Endothelial cell (in vitro differentiated cells): ENCODE results near the gene FUCA2. TPM values are rescaled to one million over a fixed set of nuclear protein-coding genes. Genes with fewer than 3 reads are reported as not detected.
"Not testable (repeated sequence)": the region's sequence is repeated elsewhere in the genome, so short reads cannot be mapped to it uniquely, and the experiment has no call there.

Source experiments
- DNase-seq: peaks from one replicate; pipeline ENCODE4 v3.0.0; 2021; ENCODE audit warnings: low spot score
- H3K27ac Mint-ChIP-seq: one replicate; pipeline ENCODE4 v1.8.0; 2021; ENCODE audit warnings: mixed read lengths, inconsistent platforms; ENCODE audit not compliant: unreplicated experiment
- H3K27me3 Mint-ChIP-seq: one replicate; pipeline ENCODE4 v1.8.0; 2021; ENCODE audit warnings: mild to moderate bottlenecking, moderate library complexity, mixed read lengths, inconsistent platforms; ENCODE audit not compliant: unreplicated experiment
- H3K36me3 Mint-ChIP-seq: one replicate; pipeline ENCODE4 v1.8.0; 2021; ENCODE audit warnings: mild to moderate bottlenecking, low read depth, mixed read lengths, inconsistent platforms; ENCODE audit not compliant: unreplicated experiment
- H3K4me1 Mint-ChIP-seq: one replicate; pipeline ENCODE4 v1.8.0; 2021; ENCODE audit warnings: mild to moderate bottlenecking, mixed read lengths, inconsistent platforms; ENCODE audit not compliant: unreplicated experiment
- H3K4me3 Mint-ChIP-seq: one replicate; pipeline ENCODE4 v1.8.0; 2021; ENCODE audit warnings: mild to moderate bottlenecking, mixed read lengths, inconsistent platforms; ENCODE audit not compliant: unreplicated experiment
- H3K9me3 Mint-ChIP-seq: one replicate; pipeline ENCODE4 v1.8.0; 2021; ENCODE audit warnings: mixed read lengths, inconsistent platforms; ENCODE audit not compliant: unreplicated experiment
- total RNA-seq: library from RNA; stranded (reverse); fragmentation: NEBNext Ultra II Directional; extraction: Animal tissue kit (Norgen Biotek cat#: 25700); gene quantifications from one replicate; pipeline ENCODE4 v1.2.1, GENCODE V29; 2021; ENCODE audit not compliant: unreplicated experiment
- TF ChIP-seq, protein P1 (sequence below): fragments of 200-600 bp; sonication (generic); IDR thresholded peaks from one replicate; pipeline ENCODE4 v1.5.0; 2021; ENCODE audit warnings: antibody characterized with exemption; ENCODE audit not compliant: unreplicated experiment

Gene FUCA2
- total RNA-seq, 1 donor from 2014 or later, result 31.0 TPM

DNA sequence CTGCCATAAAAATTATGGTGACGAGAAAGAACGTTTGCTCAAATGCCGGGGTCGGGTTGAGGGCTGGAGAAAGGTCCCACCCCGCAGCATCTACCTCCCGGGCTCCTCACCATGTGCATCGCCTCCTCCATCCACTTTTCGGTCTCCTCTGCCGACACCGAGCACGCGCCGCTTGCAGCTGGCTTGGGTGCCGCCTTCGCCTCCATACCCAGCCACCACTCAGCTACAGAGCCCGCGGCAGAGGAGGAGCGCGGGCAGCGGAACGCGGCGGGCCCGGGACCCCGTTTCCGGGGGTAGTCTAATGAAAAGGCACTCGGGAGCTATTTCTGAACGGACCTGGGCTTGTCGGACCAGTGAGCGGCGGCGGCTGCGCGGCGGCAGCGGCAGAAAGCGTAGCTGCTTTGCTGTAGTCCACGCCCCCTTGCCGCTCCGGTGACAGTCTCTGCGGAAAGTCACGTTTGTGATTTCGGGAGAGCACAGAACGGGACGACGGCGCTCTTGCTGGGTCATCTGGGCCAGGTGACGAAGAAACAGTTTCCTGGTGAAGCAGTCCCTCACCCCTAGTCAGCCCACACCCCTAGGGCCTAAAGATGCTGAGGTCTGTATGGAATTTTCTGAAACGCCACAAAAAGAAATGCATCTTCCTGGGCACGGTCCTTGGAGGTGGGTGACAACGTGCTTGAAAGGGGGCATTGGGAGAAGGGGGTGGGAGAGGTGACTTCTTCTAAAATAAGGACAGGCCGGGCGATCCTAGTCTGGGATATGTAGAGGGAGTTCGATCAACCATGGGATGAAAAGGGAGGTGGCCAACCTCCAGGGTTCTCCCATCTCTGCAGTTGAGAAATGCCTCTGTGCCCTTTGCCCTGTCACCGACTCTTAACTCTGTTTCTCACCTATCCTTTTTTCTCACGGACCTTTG lies 60.8 kb downstream of the FUCA2 start, which contains the start of the genes ADAT2 and PEX3:
Gene ADAT2, minus strand, starts transcription at position 243 of the 919 bp plus-strand sequence. Its CDS starts 37 bp downstream, at position 206.
Gene PEX3, plus strand, starts transcription at position 353 of the 919 bp plus-strand sequence. Its CDS starts 238 bp downstream, at position 591.
- peak within 1 kb of the TSS; percentile 97 for H3K4me3 Mint-ChIP-seq
- no peaks in the 10 kb centered on the region for H3K36me3 Mint-ChIP-seq
- peak within 1 kb of the TSS; percentile 81 for H3K27ac Mint-ChIP-seq
- TF ChIP-seq, protein P1, sequence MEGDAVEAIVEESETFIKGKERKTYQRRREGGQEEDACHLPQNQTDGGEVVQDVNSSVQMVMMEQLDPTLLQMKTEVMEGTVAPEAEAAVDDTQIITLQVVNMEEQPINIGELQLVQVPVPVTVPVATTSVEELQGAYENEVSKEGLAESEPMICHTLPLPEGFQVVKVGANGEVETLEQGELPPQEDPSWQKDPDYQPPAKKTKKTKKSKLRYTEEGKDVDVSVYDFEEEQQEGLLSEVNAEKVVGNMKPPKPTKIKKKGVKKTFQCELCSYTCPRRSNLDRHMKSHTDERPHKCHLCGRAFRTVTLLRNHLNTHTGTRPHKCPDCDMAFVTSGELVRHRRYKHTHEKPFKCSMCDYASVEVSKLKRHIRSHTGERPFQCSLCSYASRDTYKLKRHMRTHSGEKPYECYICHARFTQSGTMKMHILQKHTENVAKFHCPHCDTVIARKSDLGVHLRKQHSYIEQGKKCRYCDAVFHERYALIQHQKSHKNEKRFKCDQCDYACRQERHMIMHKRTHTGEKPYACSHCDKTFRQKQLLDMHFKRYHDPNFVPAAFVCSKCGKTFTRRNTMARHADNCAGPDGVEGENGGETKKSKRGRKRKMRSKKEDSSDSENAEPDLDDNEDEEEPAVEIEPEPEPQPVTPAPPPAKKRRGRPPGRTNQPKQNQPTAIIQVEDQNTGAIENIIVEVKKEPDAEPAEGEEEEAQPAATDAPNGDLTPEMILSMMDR, result no peak
- H3K9me3 Mint-ChIP-seq, result no peaks in the 10 kb centered on the region
- no peaks in the 10 kb centered on the region for H3K27me3 Mint-ChIP-seq
- DNase-seq, result peak; percentile 93
- peaks cover 8% of the 10 kb centered on the region for H3K4me1 Mint-ChIP-seq

DNA sequence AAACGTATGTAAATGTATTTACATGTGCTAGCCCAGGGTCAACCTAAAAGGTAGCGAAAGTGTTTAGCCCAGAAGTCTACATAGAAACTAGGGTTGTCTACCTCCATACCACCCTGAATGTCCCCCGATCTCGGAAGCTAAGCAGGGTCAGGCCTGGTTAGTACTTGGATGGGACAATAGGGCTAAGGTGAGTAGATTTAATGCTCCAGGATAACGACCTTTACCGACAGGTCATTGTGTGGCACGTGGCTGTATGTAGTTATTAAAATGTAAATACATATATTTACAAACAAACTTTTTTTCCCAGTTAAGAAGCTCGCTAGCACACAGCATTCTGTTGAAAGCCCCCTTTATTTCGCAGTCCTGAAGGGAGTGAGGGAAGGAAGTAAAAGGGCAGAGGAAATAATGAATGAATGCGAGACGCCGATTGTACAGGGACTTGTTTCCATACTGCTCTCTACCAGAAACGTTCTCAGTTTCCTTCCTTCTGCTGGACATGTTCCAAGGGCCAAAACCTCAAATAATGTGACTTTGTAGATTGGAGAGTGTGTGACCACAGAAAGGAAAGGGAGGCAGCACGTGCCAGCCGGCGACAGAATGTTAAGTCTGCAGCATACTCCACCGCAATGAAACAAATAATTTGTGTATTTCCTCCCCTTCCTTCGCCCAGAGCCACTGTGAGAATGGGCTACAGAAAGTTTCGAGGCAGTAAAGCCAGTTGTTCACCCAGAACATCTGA lies 61.6 kb downstream of the FUCA2 start:
- Mint-ChIP-seq H3K36me3 (no peaks in the 10 kb centered on the region), H3K27me3 (no peaks in the 10 kb centered on the region), H3K9me3 (no peaks in the 10 kb centered on the region), H3K4me3 (peak overlapping the region; percentile 97), H3K4me1 (peaks cover 8% of the 10 kb centered on the region), H3K27ac (peak overlapping the region; percentile 43)
- DNase-seq, result peak; percentile 34
- TF ChIP-seq, protein P1, result no peak

DNA sequence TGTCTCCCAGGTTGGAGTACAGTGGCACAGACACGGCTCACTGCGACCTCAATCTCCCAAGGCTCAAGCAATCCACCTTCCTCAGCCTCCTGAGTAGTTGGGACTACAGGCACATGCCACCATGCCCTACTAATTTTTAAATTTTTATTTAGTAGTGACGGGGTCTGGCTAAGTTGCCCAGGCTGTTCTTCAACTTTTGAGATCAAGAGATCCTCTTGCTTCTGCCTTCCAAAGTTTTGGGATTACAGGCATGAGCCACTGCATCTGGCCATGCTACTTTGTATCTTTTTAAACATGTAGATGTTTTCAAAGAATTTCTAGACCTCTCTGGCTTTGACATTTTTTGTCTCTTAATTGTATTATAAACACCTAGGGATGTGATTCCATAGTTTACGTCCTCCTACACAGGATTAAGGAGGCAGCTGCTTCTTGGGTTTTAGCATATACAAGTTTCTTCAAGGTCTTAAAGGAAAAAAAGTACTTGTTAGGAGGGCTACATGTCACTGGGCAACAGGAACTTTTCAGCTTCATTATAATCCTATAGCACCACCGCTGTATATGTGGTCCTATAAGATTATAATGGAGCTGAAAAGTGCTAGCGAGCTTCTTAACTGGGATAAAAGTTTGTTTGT lies 62.3 kb downstream of the FUCA2 start:
- TF ChIP-seq, protein P1, result no peak
- no peak for DNase-seq
- H3K4me3 Mint-ChIP-seq, result no peak overlapping the region
- peaks cover 8% of the 10 kb centered on the region for H3K4me1 Mint-ChIP-seq
- H3K36me3 Mint-ChIP-seq, result no peaks in the 10 kb centered on the region
- no peaks in the 10 kb centered on the region for H3K27me3 Mint-ChIP-seq
- no peak overlapping the region for H3K27ac Mint-ChIP-seq
- H3K9me3 Mint-ChIP-seq, result no peaks in the 10 kb centered on the region

DNA sequence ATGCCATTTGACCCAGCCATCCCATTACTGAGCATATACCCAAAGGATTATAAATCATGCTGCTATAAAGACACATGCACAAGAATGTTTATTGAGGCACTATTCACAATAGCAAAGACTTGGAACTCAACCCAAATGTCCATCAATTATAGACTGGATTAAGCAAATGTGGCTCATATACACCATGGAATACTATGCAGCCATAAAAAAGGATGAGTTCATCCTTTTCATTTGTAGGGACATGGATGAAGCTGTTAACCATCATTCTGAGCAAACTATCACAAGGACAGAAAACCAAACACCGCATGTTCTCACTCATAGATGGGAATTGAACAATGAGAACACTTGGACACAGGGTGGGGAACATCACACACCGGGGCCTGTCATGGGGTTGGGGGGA lies 63.7 kb downstream of the FUCA2 start:
- not testable (repeated sequence) for H3K9me3 Mint-ChIP-seq, H3K4me1 Mint-ChIP-seq, H3K4me3 Mint-ChIP-seq, DNase-seq, H3K36me3 Mint-ChIP-seq, H3K27me3 Mint-ChIP-seq, H3K27ac Mint-ChIP-seq

Other genes starting within 250 kb of the FUCA2 start
- 10.0 TPM for gene ADAT2, start 61.0 kb downstream of the FUCA2 start, total RNA-seq
- gene PEX3, start 60.9 kb downstream of the FUCA2 start, total RNA-seq, result 16.3 TPM
- 181 TPM for gene PHACTR2, start 166.2 kb upstream of the FUCA2 start, total RNA-seq